HG03442 (cell line): ENCODE data around the gene ARSH.
"Not testable (repeated sequence)": the region's sequence is repeated elsewhere in the genome, so short reads cannot be mapped to it uniquely, and the experiment has no call there.

Experiments used
- ATAC-seq: cut with Tn5 transposase; IDR thresholded peaks from one replicate; pipeline ENCODE4 v1.9.1; 2021; ENCODE audit warnings: mild to moderate bottlenecking, moderate library complexity; ENCODE audit not compliant: unreplicated experiment

The ARSH gene

GRCh38 chrX:3006495-3006894 lies at the start of gene ARSH:
TSS of gene ARSH (plus strand) at chrX:3006546. CDS start at chrX:3006613, 67 bp downstream.
- ATAC-seq, result no peak

- no peak for ATAC-seq
Measured at GRCh38 chrX:2958199-2958598, 48.1 kb upstream of the ARSH start.

- ATAC-seq, result no peak
Measured at GRCh38 chrX:2960861-2961515, 45.4 kb upstream of the ARSH start.

- ATAC-seq, result no peak
Measured at GRCh38 chrX:2962381-2962780, 44.0 kb upstream of the ARSH start.

GRCh38 chrX:2963449-2963848 lies 42.9 kb upstream of the ARSH start:
- not testable (repeated sequence) for ATAC-seq

GRCh38 chrX:2963992-2964794 lies 42.2 kb upstream of the ARSH start:
- not testable (repeated sequence) for ATAC-seq

- peak; percentile 77 for ATAC-seq
Measured at GRCh38 chrX:2965965-2966364, 40.4 kb upstream of the ARSH start.

GRCh38 chrX:2967012-2967411 lies 39.3 kb upstream of the ARSH start:
- ATAC-seq, result no peak

GRCh38 chrX:2967584-2967983 lies 38.8 kb upstream of the ARSH start:
- no peak for ATAC-seq

- peak; percentile 63 for ATAC-seq
Measured at GRCh38 chrX:2967998-2968909, 38.1 kb upstream of the ARSH start.

- no peak for ATAC-seq
Measured at GRCh38 chrX:2969021-2969420, 37.3 kb upstream of the ARSH start.

- ATAC-seq, result no peak
Measured at GRCh38 chrX:2972391-2972790, 34.0 kb upstream of the ARSH start.

GRCh38 chrX:2974961-2975360 lies 31.4 kb upstream of the ARSH start:
- no peak for ATAC-seq

- not testable (repeated sequence) for ATAC-seq
Measured at GRCh38 chrX:2978639-2979038, 27.7 kb upstream of the ARSH start.

GRCh38 chrX:2984342-2984741 lies 22.0 kb upstream of the ARSH start:
- ATAC-seq, result no peak

GRCh38 chrX:2989565-2989964 lies 16.8 kb upstream of the ARSH start:
- no peak for ATAC-seq

- no peak for ATAC-seq
Measured at GRCh38 chrX:3010532-3010931, 4.2 kb downstream of the ARSH start.

- ATAC-seq, result no peak
Measured at GRCh38 chrX:3017492-3017891, 11.1 kb downstream of the ARSH start.

GRCh38 chrX:3024176-3024575 lies 17.8 kb downstream of the ARSH start:
- no peak for ATAC-seq

GRCh38 chrX:3026074-3026815 lies 19.9 kb downstream of the ARSH start:
- ATAC-seq, result no peak

- ATAC-seq, result no peak
Measured at GRCh38 chrX:3029129-3029528, 22.8 kb downstream of the ARSH start.
